Endodermal cell (in vitro differentiated cells): ENCODE measurements around the gene TRPC4. TPM values are rescaled to one million over a fixed set of nuclear protein-coding genes. Genes with fewer than 3 reads are reported as not detected.

Experiments
- DNase-seq: peaks from one replicate; pipeline ENCODE4 v3.0.0-alpha.2; 2017
- H3K27ac ChIP-seq: 2 replicates; pipeline ENCODE4 v1.5.1; 2013; ENCODE audit warnings: mild to moderate bottlenecking, low read depth, low read length, moderate library complexity
- H3K27me3 ChIP-seq: 2 replicates; pipeline ENCODE4 v1.6.1; 2013; ENCODE audit warnings: mild to moderate bottlenecking, low read length, moderate library complexity; ENCODE audit not compliant: insufficient read depth, control insufficient read depth, poor library complexity, severe bottlenecking
- H3K36me3 ChIP-seq: 2 replicates; pipeline ENCODE4 v1.7.0; 2013; ENCODE audit warnings: mild to moderate bottlenecking, low read length, moderate library complexity; ENCODE audit not compliant: control insufficient read depth, insufficient read depth
- H3K4me1 ChIP-seq: one replicate; pipeline ENCODE4 v1.7.0; 2013; ENCODE audit warnings: low read length; ENCODE audit not compliant: control insufficient read depth, insufficient read depth
- H3K4me3 ChIP-seq: 2 replicates; pipeline ENCODE4 v1.5.1; 2013; ENCODE audit warnings: mild to moderate bottlenecking, low read length, moderate library complexity
- H3K9ac ChIP-seq: 2 replicates; pipeline ENCODE4 v1.6.1; 2013; ENCODE audit warnings: mild to moderate bottlenecking, low read length, moderate library complexity; ENCODE audit not compliant: poor library complexity, severe bottlenecking; ENCODE audit errors: extremely low read depth
- H3K9me3 ChIP-seq: 2 replicates; pipeline ENCODE4 v1.6.1; 2013; ENCODE audit warnings: mild to moderate bottlenecking, low read length, moderate library complexity; ENCODE audit not compliant: control insufficient read depth
- H3K27ac Mint-ChIP-seq: 2 replicates; pipeline ENCODE4 v1.8.0; 2020; ENCODE audit warnings: mixed read lengths
- H3K27me3 Mint-ChIP-seq: 2 replicates; pipeline ENCODE4 v1.8.0; 2021; ENCODE audit warnings: mild to moderate bottlenecking, mixed read lengths; ENCODE audit not compliant: insufficient read depth
- H3K36me3 Mint-ChIP-seq: 2 replicates; pipeline ENCODE4 v1.8.0; 2020; ENCODE audit warnings: low read depth, mixed read lengths
- H3K4me1 Mint-ChIP-seq: 2 replicates; pipeline ENCODE4 v1.8.0; 2020; ENCODE audit warnings: mixed read lengths
- H3K4me3 Mint-ChIP-seq: 2 replicates; pipeline ENCODE4 v1.8.0; 2020; ENCODE audit warnings: mild to moderate bottlenecking, moderate library complexity, mixed read lengths
- H3K9me3 Mint-ChIP-seq: 2 replicates; pipeline ENCODE4 v1.8.0; 2020; ENCODE audit warnings: mild to moderate bottlenecking, mixed read lengths
- WGBS, 2 experiments: methylation state at CpG; one replicate each; pipeline versions ENCODE4 v1.1.5 to v1.1.7; 2013; ENCODE audit warnings: missing lambda C conversion rate in 2 of 2, mixed read lengths in 1 of 2; ENCODE audit not compliant: insufficient coverage in 1 of 2, insufficient read length in 1 of 2; 5-methylcytosine and 5-hydroxymethylcytosine counted together
- total RNA-seq, 2 donors: library from RNA; stranded (reverse); fragmentation: NEBNext Ultra II Directional in 1 of 2; extraction: Animal tissue kit (Norgen Biotek cat#: 25700) in 1 of 2; gene quantifications; 2 replicates in 1 of 2; 3 replicates in 1 of 2; pipeline ENCODE4 v1.2.1, GENCODE V29; 2021
- TF ChIP-seq, protein P1 (sequence below): fragments of 200-600 bp; sonication (generic); conservative IDR thresholded peaks from 2 replicates; pipeline ENCODE4 v1.5.0; 2021; ENCODE audit warnings: antibody characterized with exemption, mild to moderate bottlenecking

Gene TRPC4
- total RNA-seq, 2 donors from 2014 or later = 22.5 to 28.5 TPM

DNA sequence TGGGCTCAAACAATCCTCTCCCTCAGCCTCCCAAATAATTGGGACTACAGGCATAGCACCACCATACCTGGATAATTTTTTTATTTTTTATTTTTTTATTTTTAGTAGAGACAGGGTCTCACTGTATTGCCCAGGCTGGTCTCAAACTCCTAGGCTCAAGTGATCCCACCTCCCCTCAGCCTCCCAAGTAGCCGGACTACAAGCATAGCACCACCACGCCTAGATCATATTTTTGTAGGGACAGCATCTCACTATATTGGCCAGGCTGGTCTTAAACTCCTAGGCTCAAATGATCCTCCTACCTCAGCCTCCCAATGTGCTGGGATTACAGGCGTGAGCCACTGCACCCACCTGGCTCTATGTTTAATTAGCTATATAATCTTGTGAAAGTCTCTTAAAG, 114.2 kb downstream of the TRPC4 start:
- Mint-ChIP-seq H3K4me1 (peaks cover 18% of the 10 kb centered on the region), H3K4me3 (no peak overlapping the region), H3K27ac (no peak overlapping the region), H3K9me3 (no peaks in the 10 kb centered on the region), H3K27me3 (no peaks in the 10 kb centered on the region), H3K36me3 (peaks cover 6% of the 10 kb centered on the region)
- TF ChIP-seq, protein P1, sequence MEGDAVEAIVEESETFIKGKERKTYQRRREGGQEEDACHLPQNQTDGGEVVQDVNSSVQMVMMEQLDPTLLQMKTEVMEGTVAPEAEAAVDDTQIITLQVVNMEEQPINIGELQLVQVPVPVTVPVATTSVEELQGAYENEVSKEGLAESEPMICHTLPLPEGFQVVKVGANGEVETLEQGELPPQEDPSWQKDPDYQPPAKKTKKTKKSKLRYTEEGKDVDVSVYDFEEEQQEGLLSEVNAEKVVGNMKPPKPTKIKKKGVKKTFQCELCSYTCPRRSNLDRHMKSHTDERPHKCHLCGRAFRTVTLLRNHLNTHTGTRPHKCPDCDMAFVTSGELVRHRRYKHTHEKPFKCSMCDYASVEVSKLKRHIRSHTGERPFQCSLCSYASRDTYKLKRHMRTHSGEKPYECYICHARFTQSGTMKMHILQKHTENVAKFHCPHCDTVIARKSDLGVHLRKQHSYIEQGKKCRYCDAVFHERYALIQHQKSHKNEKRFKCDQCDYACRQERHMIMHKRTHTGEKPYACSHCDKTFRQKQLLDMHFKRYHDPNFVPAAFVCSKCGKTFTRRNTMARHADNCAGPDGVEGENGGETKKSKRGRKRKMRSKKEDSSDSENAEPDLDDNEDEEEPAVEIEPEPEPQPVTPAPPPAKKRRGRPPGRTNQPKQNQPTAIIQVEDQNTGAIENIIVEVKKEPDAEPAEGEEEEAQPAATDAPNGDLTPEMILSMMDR = no peak
- peaks cover 5% of the 10 kb centered on the region for H3K4me1 ChIP-seq
- no peak overlapping the region for H3K9ac ChIP-seq
- no peaks in the 10 kb centered on the region for H3K36me3 ChIP-seq
- H3K27ac ChIP-seq = no peak overlapping the region
- 57 to 100% methylated on average over 1 to 3 of the region's 3 CpGs for WGBS, 2 experiments
- no peak for DNase-seq
- H3K4me3 ChIP-seq = no peak overlapping the region
- H3K27me3 ChIP-seq = no peaks in the 10 kb centered on the region
- no peaks in the 10 kb centered on the region for H3K9me3 ChIP-seq

DNA sequence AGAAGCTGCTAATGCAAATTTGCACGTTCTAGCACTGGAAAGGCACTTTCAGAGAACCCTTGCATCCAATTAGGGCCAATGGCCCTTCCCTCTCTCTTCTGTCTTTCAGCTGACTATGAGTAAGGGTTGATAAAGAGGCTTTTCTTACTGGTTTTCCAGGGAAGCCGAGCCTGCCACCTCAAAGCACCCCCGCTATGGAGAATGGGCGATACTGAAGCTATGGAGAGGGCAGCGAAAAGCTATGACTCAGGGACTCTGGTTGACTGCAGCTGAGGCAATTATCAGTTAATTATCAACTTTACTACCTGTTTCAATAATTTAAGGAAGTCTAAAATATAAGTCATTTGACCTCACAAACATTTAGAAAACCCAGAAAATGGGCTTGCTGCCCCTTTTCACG, 115.8 kb downstream of the TRPC4 start:
- Histone ChIP-seq H3K4me3 (no peak overlapping the region), H3K27me3 (no peaks in the 10 kb centered on the region), H3K4me1 (peaks cover 5% of the 10 kb centered on the region), H3K27ac (no peak overlapping the region), H3K9me3 (peaks cover 8% of the 10 kb centered on the region), H3K9ac (no peak overlapping the region), H3K36me3 (no peaks in the 10 kb centered on the region)
- peaks cover 18% of the 10 kb centered on the region for H3K4me1 Mint-ChIP-seq
- TF ChIP-seq, protein P1 = no peak
- H3K9me3 Mint-ChIP-seq = no peaks in the 10 kb centered on the region
- H3K36me3 Mint-ChIP-seq = peaks cover 15% of the 10 kb centered on the region
- no peak overlapping the region for H3K4me3 Mint-ChIP-seq
- peak; percentile 81 for DNase-seq
- H3K27me3 Mint-ChIP-seq = no peaks in the 10 kb centered on the region
- WGBS, 2 experiments = 83 to 84% methylated on average over 2 to 6 of the region's 6 CpGs
- H3K27ac Mint-ChIP-seq = no peak overlapping the region

DNA sequence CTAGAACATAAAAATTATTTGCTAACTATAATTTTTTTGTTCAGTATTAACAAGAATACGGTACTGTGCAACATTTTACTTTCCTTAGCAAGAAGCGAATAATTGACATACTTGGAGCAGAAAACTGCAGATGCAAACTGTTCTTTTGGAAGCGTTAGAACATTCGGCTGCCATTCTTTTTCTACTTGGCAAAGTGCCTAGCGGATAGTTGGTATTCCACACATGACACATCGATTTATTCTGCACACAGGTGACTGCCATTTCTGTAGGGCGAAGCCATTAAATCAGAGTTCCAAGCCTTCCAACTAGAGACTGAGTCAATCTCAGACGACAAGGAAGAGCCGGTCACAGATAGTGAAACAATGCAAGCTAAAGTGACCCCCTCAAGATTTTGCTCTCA, 117.4 kb downstream of the TRPC4 start:
- peaks cover 5% of the 10 kb centered on the region for H3K4me1 ChIP-seq
- no peaks in the 10 kb centered on the region for H3K27me3 ChIP-seq
- no peak overlapping the region for H3K4me3 ChIP-seq
- TF ChIP-seq, protein P1 = no peak
- H3K9me3 Mint-ChIP-seq = no peaks in the 10 kb centered on the region
- H3K36me3 ChIP-seq = no peaks in the 10 kb centered on the region
- no peak overlapping the region for H3K9ac ChIP-seq
- H3K27me3 Mint-ChIP-seq = no peaks in the 10 kb centered on the region
- no peak overlapping the region for H3K4me3 Mint-ChIP-seq
- peaks cover 20% of the 10 kb centered on the region for H3K36me3 Mint-ChIP-seq
- H3K4me1 Mint-ChIP-seq = peaks cover 20% of the 10 kb centered on the region
- DNase-seq = no peak
- 88 to 89% methylated on average over 8 to 9 of the region's 9 CpGs for WGBS, 2 experiments
- H3K27ac ChIP-seq = no peak overlapping the region
- H3K27ac Mint-ChIP-seq = no peak overlapping the region
- H3K9me3 ChIP-seq = peaks cover 10% of the 10 kb centered on the region
